Neural progenitor cell (in vitro differentiated cells): ENCODE results near the gene PSMA1. TPM values are rescaled to one million over a fixed set of nuclear protein-coding genes. Genes with fewer than 3 reads are reported as not detected.

Source experiments
- DNase-seq: peaks from one replicate; pipeline ENCODE4 v3.0.0-alpha.2; 2016; ENCODE audit warnings: low spot score
- H2AFZ ChIP-seq: fragments of 200-600 bp; sonication (generic); replicated peaks from 2 replicates; pipeline ENCODE4 v1.6.1; 2016; ENCODE audit warnings: antibody characterized with exemption
- H3F3A ChIP-seq: fragments of 200-600 bp; sonication (generic); 2 replicates; pipeline ENCODE4 v1.6.1; 2016; ENCODE audit warnings: antibody characterized with exemption, low read depth
- H3K27ac ChIP-seq: fragments of 200-600 bp; sonication (generic); 2 replicates; pipeline ENCODE4 v1.5.1; 2016; ENCODE audit warnings: mild to moderate bottlenecking
- H3K27me3 ChIP-seq: fragments of 200-600 bp; sonication (generic); 2 replicates; pipeline ENCODE4 v1.6.1; 2016; ENCODE audit warnings: mild to moderate bottlenecking, moderate library complexity
- H3K36me3 ChIP-seq: fragments of 200-600 bp; sonication (generic); 2 replicates; pipeline ENCODE4 v1.5.1; 2016
- H3K4me1 ChIP-seq: fragments of 200-600 bp; sonication (generic); 2 replicates; pipeline ENCODE4 v1.6.1; 2016; ENCODE audit warnings: mixed run types
- H3K4me2 ChIP-seq: fragments of 200-600 bp; sonication (generic); 2 replicates; pipeline ENCODE4 v1.6.1; 2016
- H3K4me3 ChIP-seq: fragments of 200-600 bp; sonication (generic); 2 replicates; pipeline ENCODE4 v1.5.1; 2016
- H3K79me2 ChIP-seq: fragments of 200-600 bp; sonication (generic); 2 replicates; pipeline ENCODE4 v1.6.1; 2016; ENCODE audit warnings: low read depth
- H3K9ac ChIP-seq: fragments of 200-600 bp; sonication (generic); 2 replicates; pipeline ENCODE4 v1.6.1; 2016
- H3K9me3 ChIP-seq: fragments of 200-600 bp; sonication (generic); 2 replicates; pipeline ENCODE4 v1.5.1; 2016; ENCODE audit warnings: low read depth
- H4K20me1 ChIP-seq: fragments of 200-600 bp; sonication (generic); 2 replicates; pipeline ENCODE4 v1.6.1; 2016; ENCODE audit warnings: low read depth
- H3K27ac Mint-ChIP-seq: 3 replicates; pipeline ENCODE4 v1.8.0; 2021; ENCODE audit warnings: mixed read lengths
- H3K27me3 Mint-ChIP-seq: 2 replicates; pipeline ENCODE4 v1.8.0; 2022; ENCODE audit warnings: low read depth, mild to moderate bottlenecking, inconsistent platforms, moderate library complexity, mixed read lengths; ENCODE audit not compliant: insufficient read depth
- H3K36me3 Mint-ChIP-seq: 3 replicates; pipeline ENCODE4 v1.8.0; 2021; ENCODE audit warnings: mixed read lengths
- H3K4me1 Mint-ChIP-seq: 3 replicates; pipeline ENCODE4 v1.8.0; 2021; ENCODE audit warnings: mixed read lengths
- H3K4me3 Mint-ChIP-seq: 3 replicates; pipeline ENCODE4 v1.8.0; 2021; ENCODE audit warnings: mild to moderate bottlenecking, moderate library complexity, mixed read lengths
- H3K9me3 Mint-ChIP-seq: 3 replicates; pipeline ENCODE4 v1.8.0; 2020; ENCODE audit warnings: mixed read lengths
- CTCF ChIP-seq: fragments of 200-600 bp; sonication (generic); IDR thresholded peaks from 2 replicates; pipeline ENCODE4 v1.5.1; 2017; ENCODE audit warnings: antibody characterized with exemption, mild to moderate bottlenecking
- EZH2 ChIP-seq: fragments of 200-600 bp; sonication (generic); IDR thresholded peaks from 2 replicates; pipeline ENCODE4 v1.6.1; 2017; ENCODE audit warnings: antibody characterized with exemption, mild to moderate bottlenecking, moderate library complexity
- EZH2phosphoT487 ChIP-seq: fragments of 200-600 bp; sonication (generic); IDR thresholded peaks from 2 replicates; pipeline ENCODE4 v1.6.1; 2017; ENCODE audit warnings: antibody characterized with exemption
- total RNA-seq: library from RNA; depleted of rRNA; stranded (reverse); fragments of >200 nt; gene quantifications from 2 replicates; pipeline ENCODE4 v1.2.3, GENCODE V29; 2015; ENCODE audit warnings: low replicate concordance

PSMA1 gene
- total RNA-seq, 1 donor from 2014 or later: 271 TPM

- Mint-ChIP-seq H3K27ac (peak overlapping the region; percentile 34), H3K4me1 (peaks cover 10% of the 10 kb centered on the region), H3K9me3 (no peaks in the 10 kb centered on the region), H3K4me3 (peak overlapping the region; percentile 94), H3K27me3 (no peaks in the 10 kb centered on the region), H3K36me3 (peaks cover 16% of the 10 kb centered on the region)
- TF ChIP-seq CTCF (no peak), EZH2phosphoT487 (no peak), EZH2 (no peak)
- Histone ChIP-seq H4K20me1 (peaks cover 12% of the 10 kb centered on the region), H3K27ac (peak overlapping the region; percentile 86), H2AFZ (peak overlapping the region; percentile 95), H3K79me2 (peaks cover 35% of the 10 kb centered on the region), H3K9ac (peak overlapping the region; percentile 88), H3K27me3 (no peaks in the 10 kb centered on the region), H3K4me1 (peaks cover 7% of the 10 kb centered on the region), H3F3A (peaks cover 18% of the 10 kb centered on the region), H3K4me3 (peak overlapping the region; percentile 94), H3K36me3 (peaks cover 18% of the 10 kb centered on the region), H3K9me3 (peaks cover 3% of the 10 kb centered on the region), H3K4me2 (peak overlapping the region; percentile 83)
- peak; percentile 60 for DNase-seq
Measured at GRCh38 chr11:14499178-14499559, 21.0 kb downstream of the PSMA1 start.

- peaks cover 48% of the 10 kb centered on the region for H3K36me3 ChIP-seq
Measured at GRCh38 chr11:14480716-14481115, 39.5 kb downstream of the PSMA1 start.

GRCh38 chr11:14471127-14471526 is 49.1 kb downstream of the PSMA1 start:
- no peaks in the 10 kb centered on the region for H3K79me2 ChIP-seq
- H3K9ac ChIP-seq: no peak overlapping the region
- H3K27ac ChIP-seq: no peak overlapping the region
- H2AFZ ChIP-seq: no peak overlapping the region
- H3K9me3 ChIP-seq: no peaks in the 10 kb centered on the region
- H3K36me3 Mint-ChIP-seq: peaks cover 36% of the 10 kb centered on the region
- H3F3A ChIP-seq: no peaks in the 10 kb centered on the region
- H3K4me1 Mint-ChIP-seq: no peaks in the 10 kb centered on the region
- H3K27me3 ChIP-seq: no peaks in the 10 kb centered on the region
- H3K4me2 ChIP-seq: no peak overlapping the region
- no peak overlapping the region for H3K4me3 Mint-ChIP-seq
- no peak overlapping the region for H3K4me3 ChIP-seq
- peaks cover 13% of the 10 kb centered on the region for H4K20me1 ChIP-seq
- no peaks in the 10 kb centered on the region for H3K4me1 ChIP-seq
- H3K27ac Mint-ChIP-seq: no peak overlapping the region
- no peak for TF ChIP-seq CTCF
- no peak for TF ChIP-seq EZH2phosphoT487
- TF ChIP-seq EZH2: no peak
- DNase-seq: no peak
- peaks cover 43% of the 10 kb centered on the region for H3K36me3 ChIP-seq
- no peaks in the 10 kb centered on the region for H3K9me3 Mint-ChIP-seq
- no peaks in the 10 kb centered on the region for H3K27me3 Mint-ChIP-seq

More at GRCh38 chr11:14480716-14481115, 39.5 kb downstream of the PSMA1 start:
- Histone ChIP-seq H3K9ac (no peak overlapping the region), H3K79me2 (no peaks in the 10 kb centered on the region), H3F3A (peaks cover 5% of the 10 kb centered on the region), H4K20me1 (peaks cover 6% of the 10 kb centered on the region), H3K4me2 (no peak overlapping the region), H2AFZ (no peak overlapping the region), H3K4me1 (no peaks in the 10 kb centered on the region), H3K27me3 (no peaks in the 10 kb centered on the region), H3K4me3 (no peak overlapping the region), H3K27ac (no peak overlapping the region), H3K9me3 (no peaks in the 10 kb centered on the region)
- H3K27ac Mint-ChIP-seq: no peak overlapping the region
- TF ChIP-seq CTCF (no peak), EZH2phosphoT487 (no peak)
- no peaks in the 10 kb centered on the region for H3K9me3 Mint-ChIP-seq
- H3K27me3 Mint-ChIP-seq: peaks cover 3% of the 10 kb centered on the region
- no peak overlapping the region for H3K4me3 Mint-ChIP-seq
- H3K4me1 Mint-ChIP-seq: no peaks in the 10 kb centered on the region
- no peak for DNase-seq
- H3K36me3 Mint-ChIP-seq: peaks cover 13% of the 10 kb centered on the region
